ENCODE measurements around the gene STATH. TPM values are rescaled to one million over a fixed set of nuclear protein-coding genes. Genes with fewer than 3 reads are reported as not detected.
"Not testable (repeated sequence)": the region's sequence is repeated elsewhere in the genome, so short reads cannot be mapped to it uniquely, and the experiment has no call there.

STATH gene
- polyA plus RNA-seq, 4 donors: not detected

DNA sequence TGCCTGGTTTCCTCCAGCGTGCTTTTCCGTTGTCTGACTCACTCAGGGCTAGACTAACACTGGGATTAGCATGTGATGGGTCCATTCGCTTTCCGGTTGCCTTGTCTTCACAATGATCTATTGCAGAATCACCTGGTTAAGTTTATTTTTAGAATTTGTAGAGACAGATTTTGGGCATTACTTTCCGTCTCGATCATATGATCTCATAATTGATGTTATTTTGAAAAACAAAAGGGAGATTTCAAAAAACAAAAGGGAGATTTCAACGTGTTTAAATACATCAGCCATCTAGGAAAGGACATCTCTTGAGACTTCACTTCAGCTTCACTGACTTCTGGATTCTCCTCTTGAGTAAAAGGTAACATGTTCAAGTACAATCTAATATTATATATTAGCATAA is 32.4 kb downstream of the STATH start, which contains the start of gene HTN3:
Gene HTN3, plus strand, starts transcription at position 301 of the 400 bp plus-strand sequence. CDS start 2,282 bp downstream, outside the sequence.
- H3K4me1 ChIP-seq (ENCODE audit: control insufficient read depth in 3 of 3, insufficient read depth in 2 of 3, low read depth in 1 of 3, low read length in 2 of 3); FAIRE-seq; H3K27me3 ChIP-seq (ENCODE audit: control insufficient read depth in 3 of 3, insufficient read depth in 3 of 3, low read length in 3 of 3); DNase-seq; H3K36me3 ChIP-seq (ENCODE audit: control insufficient read depth in 3 of 3, insufficient read depth in 2 of 3, low read depth in 1 of 3, low read length in 3 of 3); H3K27ac ChIP-seq (ENCODE audit: low read depth in 1 of 3, low read length in 2 of 3); H3K9me3 ChIP-seq (ENCODE audit: control insufficient read depth in 2 of 2, insufficient read depth in 1 of 2, low read depth in 1 of 2, low read length in 1 of 2); H3K4me3 ChIP-seq (ENCODE audit: low read depth in 1 of 3, low read length in 3 of 3): not testable (repeated sequence)
- WGBS, 3 donors: 86 to 89% (median 87%) methylated on average over 6 of the region's 7 CpGs

DNA sequence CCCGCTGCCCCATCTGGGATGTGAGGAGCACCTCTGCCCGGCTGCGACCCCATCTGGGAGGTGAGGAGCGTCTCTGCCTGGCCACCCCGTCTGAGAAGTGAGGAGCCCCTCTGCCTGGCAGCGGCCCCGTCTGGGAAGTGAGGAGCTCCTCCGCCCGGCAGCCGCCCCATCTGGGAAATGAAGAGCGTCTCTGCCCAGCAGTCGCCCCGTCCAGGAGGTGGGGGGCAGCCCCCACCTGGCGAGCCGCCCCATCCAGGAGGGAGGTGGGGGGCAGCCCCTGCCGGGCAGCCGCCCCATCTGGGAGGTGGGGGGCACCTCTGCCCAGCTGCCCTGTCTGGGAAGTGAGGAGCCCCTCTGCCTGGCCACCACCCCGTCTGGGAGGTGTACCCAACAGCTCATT is 41.8 kb downstream of the STATH start:
- 87 to 92% (median 90%) methylated on average over 15 to 18 of the region's 18 CpGs for WGBS, 3 donors
- H3K9me3 ChIP-seq (ENCODE audit: control insufficient read depth in 2 of 2, insufficient read depth in 1 of 2, low read depth in 1 of 2, low read length in 1 of 2): peaks cover 0 to 10% of the 10 kb centered on the region in 2 donors
- H3K27ac ChIP-seq (ENCODE audit: low read depth in 1 of 3, low read length in 2 of 3); H3K4me1 ChIP-seq (ENCODE audit: control insufficient read depth in 3 of 3, insufficient read depth in 2 of 3, low read depth in 1 of 3, low read length in 2 of 3); H3K4me3 ChIP-seq (ENCODE audit: low read depth in 1 of 3, low read length in 3 of 3); H3K27me3 ChIP-seq (ENCODE audit: control insufficient read depth in 3 of 3, insufficient read depth in 3 of 3, low read length in 3 of 3); H3K36me3 ChIP-seq (ENCODE audit: control insufficient read depth in 3 of 3, insufficient read depth in 2 of 3, low read depth in 1 of 3, low read length in 3 of 3); DNase-seq; FAIRE-seq: not testable (repeated sequence)

DNA sequence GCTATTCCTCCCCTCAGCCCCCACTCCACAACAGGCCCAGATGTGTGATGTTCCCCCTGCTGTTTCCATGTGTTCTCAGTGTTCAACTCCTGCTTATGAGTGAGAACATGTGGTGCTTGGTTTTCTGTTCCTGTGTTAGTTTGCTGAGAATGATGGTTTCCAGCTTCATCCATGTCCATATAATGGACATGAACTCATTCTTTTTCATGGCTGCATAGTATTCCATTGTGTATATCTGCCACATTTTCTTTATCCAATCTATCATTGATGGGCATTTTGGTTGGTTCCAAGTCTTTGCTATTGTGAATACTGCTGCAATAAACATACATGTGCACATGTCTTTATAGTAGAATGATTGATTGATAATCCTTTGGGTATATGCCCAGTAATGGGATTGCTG is 44.2 kb downstream of the STATH start:
- H3K4me3 ChIP-seq (ENCODE audit: low read depth in 1 of 3, low read length in 3 of 3); H3K36me3 ChIP-seq (ENCODE audit: control insufficient read depth in 3 of 3, insufficient read depth in 2 of 3, low read depth in 1 of 3, low read length in 3 of 3); H3K27ac ChIP-seq (ENCODE audit: low read depth in 1 of 3, low read length in 2 of 3); DNase-seq; H3K4me1 ChIP-seq (ENCODE audit: control insufficient read depth in 3 of 3, insufficient read depth in 2 of 3, low read depth in 1 of 3, low read length in 2 of 3); H3K27me3 ChIP-seq (ENCODE audit: control insufficient read depth in 3 of 3, insufficient read depth in 3 of 3, low read length in 3 of 3); FAIRE-seq: not testable (repeated sequence)
- peaks cover 0 to 10% of the 10 kb centered on the region in 2 donors for H3K9me3 ChIP-seq (ENCODE audit: control insufficient read depth in 2 of 2, insufficient read depth in 1 of 2, low read depth in 1 of 2, low read length in 1 of 2)

DNA sequence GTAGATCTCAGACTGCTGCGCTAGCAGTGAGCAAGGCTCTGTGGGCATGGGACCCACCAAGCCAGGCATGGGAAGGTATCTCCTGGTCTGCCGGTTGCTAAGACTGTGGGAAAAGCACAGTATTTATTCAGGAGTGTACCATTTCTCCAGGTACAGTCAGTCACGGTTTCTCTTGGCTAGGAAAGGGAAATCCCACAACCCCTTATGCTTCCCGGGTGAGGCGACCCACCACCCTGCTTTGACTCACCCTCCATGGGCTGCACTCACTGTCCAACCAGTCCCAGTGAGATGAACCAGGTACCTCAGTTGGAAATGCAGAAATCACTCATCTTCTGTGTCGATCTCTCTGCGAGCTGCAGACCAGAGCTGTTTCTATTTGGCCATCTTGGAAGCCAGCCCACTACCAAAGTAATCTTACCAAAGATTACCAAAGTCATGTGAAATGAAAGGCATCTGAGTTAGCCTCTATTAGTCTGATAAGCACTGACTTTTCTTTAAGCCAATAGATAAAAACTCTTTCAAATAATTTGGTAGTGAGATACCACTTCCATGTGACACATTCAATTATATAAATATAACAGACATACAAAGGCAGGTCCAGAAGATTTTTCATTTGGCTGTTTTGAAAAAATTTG is 46.0 kb downstream of the STATH start:
- DNase-seq (no peak), FAIRE-seq (no peak)
- no peaks in the 10 kb centered on the region for H3K27me3 ChIP-seq (ENCODE audit: control insufficient read depth in 3 of 3, insufficient read depth in 3 of 3, low read length in 3 of 3)
- H3K27ac ChIP-seq (ENCODE audit: low read depth in 1 of 3, low read length in 2 of 3): no peak overlapping the region
- peaks cover 0 to 10% of the 10 kb centered on the region in 2 donors for H3K9me3 ChIP-seq (ENCODE audit: control insufficient read depth in 2 of 2, insufficient read depth in 1 of 2, low read depth in 1 of 2, low read length in 1 of 2)
- no peaks in the 10 kb centered on the region for H3K4me1 ChIP-seq (ENCODE audit: control insufficient read depth in 3 of 3, insufficient read depth in 2 of 3, low read depth in 1 of 3, low read length in 2 of 3)
- no peaks in the 10 kb centered on the region for H3K36me3 ChIP-seq (ENCODE audit: control insufficient read depth in 3 of 3, insufficient read depth in 2 of 3, low read depth in 1 of 3, low read length in 3 of 3)
- WGBS, 3 donors: 83 to 91% (median 88%) methylated on average over 7 of the region's 7 CpGs
- no peak overlapping the region for H3K4me3 ChIP-seq (ENCODE audit: low read depth in 1 of 3, low read length in 3 of 3)

DNA sequence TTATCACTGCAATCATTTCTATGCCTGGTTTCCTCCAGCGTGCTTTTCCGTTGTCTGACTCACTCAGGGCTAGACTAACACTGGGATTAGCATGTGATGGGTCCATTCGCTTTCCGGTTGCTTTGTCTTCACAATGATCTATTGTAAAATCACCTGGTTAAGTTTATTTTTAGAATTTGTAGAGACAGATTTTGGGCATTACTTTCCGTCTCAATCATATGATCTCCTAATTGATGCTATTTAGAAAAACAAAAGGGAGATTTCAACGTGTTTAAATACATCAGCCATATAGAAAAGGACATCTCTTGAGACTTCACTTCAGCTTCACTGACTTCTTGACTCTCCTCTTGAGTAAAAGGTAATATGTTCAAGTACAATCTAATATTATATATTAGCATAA is 54.4 kb downstream of the STATH start, which contains the start of gene HTN1:
Gene HTN1, plus strand, starts transcription at position 301 of the 400 bp plus-strand sequence. CDS start 2,639 bp downstream, outside the sequence.
- 78 to 86% (median 84%) methylated on average over 4 to 6 of the region's 6 CpGs for WGBS, 3 donors
- not testable (repeated sequence) for H3K27me3 ChIP-seq (ENCODE audit: control insufficient read depth in 3 of 3, insufficient read depth in 3 of 3, low read length in 3 of 3); H3K9me3 ChIP-seq (ENCODE audit: control insufficient read depth in 2 of 2, insufficient read depth in 1 of 2, low read depth in 1 of 2, low read length in 1 of 2); H3K27ac ChIP-seq (ENCODE audit: low read depth in 1 of 3, low read length in 2 of 3); H3K4me3 ChIP-seq (ENCODE audit: low read depth in 1 of 3, low read length in 3 of 3); H3K36me3 ChIP-seq (ENCODE audit: control insufficient read depth in 3 of 3, insufficient read depth in 2 of 3, low read depth in 1 of 3, low read length in 3 of 3); H3K4me1 ChIP-seq (ENCODE audit: control insufficient read depth in 3 of 3, insufficient read depth in 2 of 3, low read depth in 1 of 3, low read length in 2 of 3); DNase-seq; FAIRE-seq

Other genes starting within 250 kb of the STATH start
- gene SULT1B1, start 235.3 kb upstream of the STATH start, polyA plus RNA-seq: 100 to 1,000 TPM in 1 of 4 donors, 10 to 100 TPM in 3; 15.5 to 125 (median 61.3) TPM
- gene SULT1E1, start 135.8 kb upstream of the STATH start, polyA plus RNA-seq: 100 to 1,000 TPM in 1 of 4 donors, 10 to 100 TPM in 3; 13.2 to 151 (median 21.4) TPM
- gene CSN1S1, start 64.9 kb upstream of the STATH start, polyA plus RNA-seq: not detected
- gene CSN2, start 30.2 kb upstream of the STATH start, polyA plus RNA-seq: under 1 TPM in 1 of 4 donors, not detected in 3; 0.13 TPM
- gene HTN3, start 32.5 kb downstream of the STATH start, polyA plus RNA-seq: not detected
- gene HTN1, start 54.5 kb downstream of the STATH start, polyA plus RNA-seq: not detected
- gene PRR27, start 158.3 kb downstream of the STATH start, polyA plus RNA-seq: under 1 TPM in 1 of 4 donors, not detected in 3; 0.03 TPM
- gene ODAM, start 199.8 kb downstream of the STATH start, polyA plus RNA-seq: 1 to 10 TPM in 1 of 4 donors, under 1 TPM in 2, not detected in 1; 0.09 to 1.7 (median 0.89) TPM
- gene FDCSP, start 230.2 kb downstream of the STATH start, polyA plus RNA-seq: 10 to 100 TPM in 1 of 4 donors, not detected in 3; 15.1 TPM
- not detected for gene CSN3, start 246.6 kb downstream of the STATH start, polyA plus RNA-seq

Measured in small intestine (tissue), 7 donors.